PC-9 (cell line): ENCODE measurements around the gene AGMO. TPM values are rescaled to one million over a fixed set of nuclear protein-coding genes. Genes with fewer than 3 reads are reported as not detected.

Experiments
- BruUV-seq: library from RNA; stranded (reverse); fragments of 400-500 nt; replicated peaks from 2 replicates; lab custom pipeline; 2021; lab: Mats Ljungman, UMichigan
- CTCF ChIA-PET: fragments of 300-600 bp; sonication (Branson Sonifier 250); formaldehyde crosslinking; loops from one replicate; lab custom pipeline; 2022; ENCODE audit warnings: antibody characterized with exemption; lab: Charles Lee
- POLR2A ChIA-PET: fragments of 300-600 bp; sonication (Branson Sonifier 250); formaldehyde crosslinking; loops from one replicate; lab custom pipeline; 2022; ENCODE audit warnings: antibody characterized with exemption; ENCODE audit not compliant: unreplicated experiment; lab: Charles Lee
- DNase-seq, 2 experiments: peaks; one replicate each; pipeline versions ENCODE4 v3.0.0 to v3.0.0-alpha.2; 2015 to 2022; ENCODE audit warnings: mixed read lengths in 1 of 2
- H2AFZ ChIP-seq: fragments of 200-600 bp; sonication (generic); 2 replicates; pipeline ENCODE4 v1.8.1; 2017; ENCODE audit warnings: antibody characterized with exemption
- H3F3A ChIP-seq: fragments of 200-600 bp; sonication (generic); 2 replicates; pipeline ENCODE4 v1.8.1; 2017; ENCODE audit warnings: antibody characterized with exemption, mild to moderate bottlenecking, low read depth; ENCODE audit not compliant: insufficient read depth
- H3K27ac ChIP-seq: fragments of 200-600 bp; sonication (generic); 2 replicates; pipeline ENCODE4 v1.6.1; 2016; ENCODE audit warnings: mixed run types
- H3K27me3 ChIP-seq: fragments of 200-600 bp; sonication (generic); 2 replicates; pipeline ENCODE4 v1.6.1; 2016; ENCODE audit warnings: low read depth, mixed run types; ENCODE audit not compliant: insufficient read depth
- H3K36me3 ChIP-seq: fragments of 200-600 bp; sonication (generic); 2 replicates; pipeline ENCODE4 v1.6.1; 2016; ENCODE audit warnings: low read depth, mixed run types
- H3K4me1 ChIP-seq: fragments of 200-600 bp; sonication (generic); replicated peaks from 2 replicates; pipeline ENCODE4 v1.6.1; 2016; ENCODE audit warnings: mixed run types; ENCODE audit not compliant: insufficient read depth
- H3K4me2 ChIP-seq: fragments of 200-600 bp; sonication (generic); 2 replicates; pipeline ENCODE4 v1.6.1; 2017; ENCODE audit warnings: mixed run types
- H3K4me3 ChIP-seq: fragments of 200-600 bp; sonication (generic); 2 replicates; pipeline ENCODE4 v1.6.1; 2016; ENCODE audit warnings: mixed run types
- H3K79me2 ChIP-seq: fragments of 200-600 bp; sonication (generic); 2 replicates; pipeline ENCODE4 v1.6.1; 2017; ENCODE audit warnings: low read depth, mixed run types
- H3K9me2 ChIP-seq: fragments of 200-600 bp; sonication (generic); 2 replicates; pipeline ENCODE4 v1.8.1; 2017; ENCODE audit warnings: mild to moderate bottlenecking; ENCODE audit not compliant: insufficient read depth
- H3K9me3 ChIP-seq: fragments of 200-600 bp; sonication (generic); 2 replicates; pipeline ENCODE4 v1.8.1; 2016; ENCODE audit warnings: low read depth; ENCODE audit not compliant: insufficient read depth
- H4K20me1 ChIP-seq: fragments of 200-600 bp; sonication (generic); 2 replicates; pipeline ENCODE4 v1.8.1; 2017; ENCODE audit not compliant: insufficient read depth
- EZH2 ChIP-seq: fragments of 200-600 bp; sonication (generic); IDR thresholded peaks from 2 replicates; pipeline ENCODE4 v1.8.0; 2017; ENCODE audit warnings: antibody characterized with exemption, low read depth
- intact Hi-C: fragments of 100-400 bp; cut with micrococcal nuclease; formaldehyde crosslinking; loops from one replicate; pipeline ENCODE4 v1.10.0; 2022; ENCODE audit not compliant: unreplicated experiment
- total RNA-seq: library from RNA; stranded (reverse); gene quantifications from 2 replicates; pipeline ENCODE4 v1.2.3, GENCODE V29; 2021
- TF ChIP-seq, protein P1 (sequence below): fragments of 200-600 bp; sonication (generic); conservative IDR thresholded peaks from 2 replicates; pipeline ENCODE4 v1.6.1; 2017; ENCODE audit warnings: mixed run types, antibody characterized with exemption, mild to moderate bottlenecking, moderate library complexity

The AGMO gene
- total RNA-seq, 1 experiment from 2014 or later: not detected

DNA sequence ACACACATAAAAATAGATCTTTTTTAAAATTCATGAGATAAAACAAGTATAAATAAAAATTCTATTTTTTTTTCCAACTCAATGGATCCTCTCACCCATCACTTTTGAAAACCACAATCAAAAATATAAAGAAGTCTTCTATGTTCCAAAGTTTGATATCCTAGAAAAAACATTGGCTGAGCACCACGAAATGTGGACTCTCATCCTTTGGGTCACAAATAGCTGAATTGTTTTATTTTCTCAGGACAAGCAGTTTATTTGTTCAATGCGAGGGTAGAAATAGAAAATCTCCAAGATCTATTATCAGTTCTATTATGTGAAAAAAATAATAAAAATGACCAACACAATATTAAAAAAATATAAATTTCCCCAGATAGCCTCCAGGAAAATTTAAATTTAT is 348.7 kb downstream of the AGMO start:
- POLR2A ChIA-PET: interaction anchor here (0.6 kb wide), 1 partner anchor 678 kb away, joined by 8 read pairs; no protein-coding TSS in a partner anchor
- Histone ChIP-seq H3K36me3 (no peaks in the 10 kb centered on the region), H2AFZ (no peak overlapping the region), H3F3A (no peaks in the 10 kb centered on the region), H3K4me3 (no peak overlapping the region), H3K79me2 (no peaks in the 10 kb centered on the region), H3K27me3 (no peaks in the 10 kb centered on the region), H3K4me2 (no peak overlapping the region), H4K20me1 (no peaks in the 10 kb centered on the region), H3K9me3 (no peaks in the 10 kb centered on the region), H3K4me1 (no peaks in the 10 kb centered on the region), H3K9me2 (no peaks in the 10 kb centered on the region), H3K27ac (no peak overlapping the region)
- intact Hi-C loops: no loop called here
- no peak for TF ChIP-seq EZH2
- TF ChIP-seq, protein P1, sequence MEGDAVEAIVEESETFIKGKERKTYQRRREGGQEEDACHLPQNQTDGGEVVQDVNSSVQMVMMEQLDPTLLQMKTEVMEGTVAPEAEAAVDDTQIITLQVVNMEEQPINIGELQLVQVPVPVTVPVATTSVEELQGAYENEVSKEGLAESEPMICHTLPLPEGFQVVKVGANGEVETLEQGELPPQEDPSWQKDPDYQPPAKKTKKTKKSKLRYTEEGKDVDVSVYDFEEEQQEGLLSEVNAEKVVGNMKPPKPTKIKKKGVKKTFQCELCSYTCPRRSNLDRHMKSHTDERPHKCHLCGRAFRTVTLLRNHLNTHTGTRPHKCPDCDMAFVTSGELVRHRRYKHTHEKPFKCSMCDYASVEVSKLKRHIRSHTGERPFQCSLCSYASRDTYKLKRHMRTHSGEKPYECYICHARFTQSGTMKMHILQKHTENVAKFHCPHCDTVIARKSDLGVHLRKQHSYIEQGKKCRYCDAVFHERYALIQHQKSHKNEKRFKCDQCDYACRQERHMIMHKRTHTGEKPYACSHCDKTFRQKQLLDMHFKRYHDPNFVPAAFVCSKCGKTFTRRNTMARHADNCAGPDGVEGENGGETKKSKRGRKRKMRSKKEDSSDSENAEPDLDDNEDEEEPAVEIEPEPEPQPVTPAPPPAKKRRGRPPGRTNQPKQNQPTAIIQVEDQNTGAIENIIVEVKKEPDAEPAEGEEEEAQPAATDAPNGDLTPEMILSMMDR: no peak
- DNase-seq: no peak
- no TSS peak for BruUV-seq
- CTCF ChIA-PET: no interaction called here

DNA sequence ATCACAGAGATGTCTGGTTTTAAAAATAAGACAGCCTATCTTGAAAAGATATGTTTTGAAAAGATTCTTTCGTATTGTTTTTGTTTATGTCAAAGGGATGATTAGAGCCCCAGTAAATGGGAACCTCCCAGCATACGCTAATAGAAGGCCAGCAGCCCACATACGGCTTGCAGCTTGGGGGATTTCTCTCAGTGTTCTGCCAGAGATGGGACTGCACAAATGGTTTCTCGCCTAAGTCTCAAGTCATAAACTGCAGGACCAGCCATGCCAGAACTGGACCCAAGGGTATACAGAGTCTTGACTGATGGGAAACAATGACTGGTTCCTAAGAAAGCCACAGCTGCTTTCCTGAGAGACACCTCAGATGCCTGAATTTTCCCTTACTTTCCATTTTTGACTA is 352.4 kb downstream of the AGMO start:
- POLR2A ChIA-PET: no interaction called here
- no peak overlapping the region for H3K4me2 ChIP-seq
- no peaks in the 10 kb centered on the region for H3K36me3 ChIP-seq
- no peak overlapping the region for H3K27ac ChIP-seq
- no peaks in the 10 kb centered on the region for H4K20me1 ChIP-seq
- CTCF ChIA-PET: no interaction called here
- no peak overlapping the region for H3K4me3 ChIP-seq
- no peak overlapping the region for H2AFZ ChIP-seq
- BruUV-seq: no TSS peak
- no peaks in the 10 kb centered on the region for H3K9me2 ChIP-seq
- DNase-seq: no peak
- H3K27me3 ChIP-seq: no peaks in the 10 kb centered on the region
- H3K4me1 ChIP-seq: no peaks in the 10 kb centered on the region
- no peaks in the 10 kb centered on the region for H3K9me3 ChIP-seq
- TF ChIP-seq, protein P1: no peak
- TF ChIP-seq EZH2: no peak
- H3K79me2 ChIP-seq: no peaks in the 10 kb centered on the region
- intact Hi-C loops: no loop called here
- H3F3A ChIP-seq: no peaks in the 10 kb centered on the region

DNA sequence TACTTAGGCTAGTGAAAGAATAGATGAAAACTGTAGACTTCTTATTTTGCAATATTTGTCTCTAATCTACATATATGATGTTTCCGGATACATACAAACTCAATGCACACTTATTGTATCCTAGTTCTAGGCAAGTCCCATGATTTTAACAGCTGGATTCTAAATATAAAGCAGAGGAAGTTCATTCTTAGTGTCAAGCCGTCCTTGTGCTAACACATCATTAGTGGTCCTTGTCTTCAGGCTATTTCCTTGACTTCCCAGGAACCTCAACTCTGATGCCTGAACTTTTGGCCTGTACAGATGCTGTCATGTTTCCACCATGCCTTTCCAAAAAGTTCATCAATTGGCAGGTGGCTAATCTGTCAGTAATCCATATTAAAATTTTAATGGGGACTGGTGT is 357.4 kb downstream of the AGMO start:
- ChIA-PET CTCF (no interaction called here), POLR2A (no interaction called here)
- H3K4me1 ChIP-seq: no peaks in the 10 kb centered on the region
- no peaks in the 10 kb centered on the region for H3K9me3 ChIP-seq
- H3K79me2 ChIP-seq: no peaks in the 10 kb centered on the region
- H3K36me3 ChIP-seq: no peaks in the 10 kb centered on the region
- no peaks in the 10 kb centered on the region for H4K20me1 ChIP-seq
- no TSS peak for BruUV-seq
- H3K4me2 ChIP-seq: no peak overlapping the region
- intact Hi-C loops: no loop called here
- H3K27me3 ChIP-seq: no peaks in the 10 kb centered on the region
- no peak for DNase-seq
- H3K27ac ChIP-seq: no peak overlapping the region
- H3F3A ChIP-seq: no peaks in the 10 kb centered on the region
- TF ChIP-seq, protein P1: no peak
- no peak for TF ChIP-seq EZH2
- H3K4me3 ChIP-seq: no peak overlapping the region
- H2AFZ ChIP-seq: no peak overlapping the region
- no peaks in the 10 kb centered on the region for H3K9me2 ChIP-seq
